ENCODE data around the gene IL10RB. TPM values are rescaled to one million over a fixed set of nuclear protein-coding genes. Genes with fewer than 3 reads are reported as not detected.
A peak's percentile ranks its signal among the peaks of the same experiment; 100 is the strongest.

The IL10RB gene
- total and polyA plus RNA-seq, 2 of the 13 experiments (the other 11 are each of a cell fraction or from before 2014, with no cell fraction given) = 17.4 to 18.2 TPM

GRCh38 chr21:33229784-33230544, 36.2 kb upstream of the IL10RB start, which contains the start of gene IFNAR2 (continued):
- TF ChIP-seq AHDC1 (CRISPR knock-in tag; IDR thresholded peaks at IDR 0.05; ENCODE audit: borderline replicate concordance) = no peak
- TF ChIP-seq ZNF709 (CRISPR knock-in tag; IDR thresholded peaks at IDR 0.05) = 0 out of 2 replicates have a peak, but pooled peaks have one; percentile 16
- TF ChIP-seq THAP7 (CRISPR knock-in tag; IDR thresholded peaks at IDR 0.05) = peak; percentile 69; the same call in 1 of the 2 replicates
- no peak for TF ChIP-seq MTA3 (CRISPR knock-in tag; IDR thresholded peaks at IDR 0.05)
- no peak for TF ChIP-seq THAP9 (CRISPR knock-in tag; IDR thresholded peaks at IDR 0.05; ENCODE audit: borderline replicate concordance)
- TF ChIP-seq ZBTB8A (CRISPR knock-in tag; IDR thresholded peaks at IDR 0.05; ENCODE audit: borderline replicate concordance, low read depth) = no peak
- TF ChIP-seq PHF20 (CRISPR knock-in tag; IDR thresholded peaks at IDR 0.05) = no peak
- TF ChIP-seq HNF1B (CRISPR knock-in tag; IDR thresholded peaks at IDR 0.05) = no peak
- TF ChIP-seq BHLHE40 (IDR thresholded peaks at IDR 0.05; ENCODE audit: low read length) = no peak
- no peak for TF ChIP-seq IRX3 (CRISPR knock-in tag; IDR thresholded peaks at IDR 0.05; ENCODE audit: borderline replicate concordance, low read depth)
- TF ChIP-seq NFE2L1 (CRISPR knock-in tag; IDR thresholded peaks at IDR 0.05; ENCODE audit: borderline replicate concordance) = no peak
- no peak for TF ChIP-seq ZNF577 (CRISPR knock-in tag; IDR thresholded peaks at IDR 0.05; ENCODE audit: borderline replicate concordance, low read depth)
- no peak; the same call in 1 of the 2 replicates for TF ChIP-seq ZNF749 (CRISPR knock-in tag; IDR thresholded peaks at IDR 0.05; ENCODE audit: borderline replicate concordance)
